HepG2 (cell line): Measurements from ENCODE around the gene NEDD4L. TPM values are rescaled to one million over a fixed set of nuclear protein-coding genes. Genes with fewer than 3 reads are reported as not detected.

ENCODE experiments used
- ATAC-seq: fragments of 200-7000 bp; cut with Tn5 transposase; 3 replicates; pipeline ENCODE4 v1.9.1; 2020; ENCODE audit warnings: mild to moderate bottlenecking, moderate library complexity
- BruUV-seq: library from RNA; stranded (reverse); fragments of 400-500 nt; replicated peaks from 2 replicates; lab custom pipeline; 2021; lab: Mats Ljungman, UMichigan
- CTCF ChIA-PET: fragments of 300-600 bp; formaldehyde crosslinking; extraction: SDS; loops from one replicate; lab custom pipeline; 2021; ENCODE audit warnings: low total read pairs, inconsistent platforms, low intra/inter-chr PET ratio; lab: Yijun Ruan, JAX
- POLR2A ChIA-PET: fragments of 350-600 bp; sonication (Branson Sonifier 250); formaldehyde crosslinking; loops from one replicate; lab custom pipeline; 2020; ENCODE audit warnings: antibody characterized with exemption, inconsistent platforms; lab: Yijun Ruan, JAX
- DNase-seq: peaks from one replicate; pipeline ENCODE4 v3.0.0-alpha.2; 2015; ENCODE audit warnings: low spot score
- FAIRE-seq: peaks from 3 replicates; lab custom pipeline; 2011; peaks lifted over from hg19 to GRCh38; lab: Jason Lieb, UNC
- H2AFZ ChIP-seq: one replicate; pipeline ENCODE4 v1.6.1; 2011; ENCODE audit warnings: low read length, inconsistent platforms
- H3K27ac ChIP-seq: fragments of 300-600 bp; 3 replicates; pipeline ENCODE4 v1.8.0; 2011; ENCODE audit warnings: mixed run types, mild to moderate bottlenecking, mixed read lengths, low read length, inconsistent platforms; ENCODE audit not compliant: insufficient read depth; ENCODE audit errors: extremely low read length
- H3K27me3 ChIP-seq, 2 experiments: fragments of 200-600 bp in 1 of 2; 2 replicates in 1 of 2; 3 replicates in 1 of 2; pipeline versions ENCODE4 v1.6.0 to v1.8.0; 2011; ENCODE audit warnings: low read length in 2 of 2, mild to moderate bottlenecking in 2 of 2, moderate library complexity in 2 of 2, inconsistent platforms in 1 of 2; ENCODE audit not compliant: insufficient read depth in 2 of 2, control insufficient read depth in 1 of 2
- H3K36me3 ChIP-seq, 2 experiments: fragments of 200-600 bp in 1 of 2; replicated peaks in 1 of 2; 2 replicates in 1 of 2; 3 replicates in 1 of 2; pipeline versions ENCODE4 v1.5.1 to v1.8.0; 2011; ENCODE audit warnings: low read length in 2 of 2, inconsistent platforms in 1 of 2; ENCODE audit not compliant: insufficient read depth in 2 of 2, control insufficient read depth in 1 of 2
- H3K4me1 ChIP-seq: 2 replicates; pipeline ENCODE4 v1.5.1; 2012; ENCODE audit warnings: low read length, inconsistent platforms; ENCODE audit not compliant: insufficient read depth
- H3K4me2 ChIP-seq: 2 replicates; pipeline ENCODE4 v1.6.0; 2011; ENCODE audit warnings: low read depth, low read length, inconsistent platforms
- H3K4me3 ChIP-seq, 3 experiments: fragments of 200-600 bp in 1 of 3; sonication (generic), shearing (Covaris generic) in 1 of 3; replicated peaks in 1 of 3; 2 replicates each; pipeline ENCODE4 v1.5.1; 2011 to 2016; ENCODE audit warnings: low read length in 3 of 3, inconsistent platforms in 2 of 3, low read depth in 2 of 3, mild to moderate bottlenecking in 2 of 3, control low read depth in 1 of 3, mixed read lengths in 1 of 3; ENCODE audit not compliant: insufficient read depth in 1 of 3
- H3K79me2 ChIP-seq: one replicate; pipeline ENCODE4 v1.6.1; 2011; ENCODE audit warnings: low read length, inconsistent platforms; ENCODE audit not compliant: insufficient read depth
- H3K9ac ChIP-seq: 2 replicates; pipeline ENCODE4 v1.6.0; 2011; ENCODE audit warnings: mild to moderate bottlenecking, low read depth, low read length, inconsistent platforms; ENCODE audit not compliant: insufficient read depth
- H3K9me3 ChIP-seq: 2 replicates; pipeline ENCODE4 v1.5.1; 2012; ENCODE audit warnings: mild to moderate bottlenecking, low read length
- H4K20me1 ChIP-seq: 2 replicates; pipeline ENCODE4 v1.6.0; 2011; ENCODE audit warnings: inconsistent platforms, mild to moderate bottlenecking, low read length, moderate library complexity; ENCODE audit not compliant: insufficient read depth
- CHD2 ChIP-seq: IDR thresholded peaks from 2 replicates; pipeline ENCODE4 v1.6.1; 2011; ENCODE audit warnings: low read depth, low read length, improper control_type of control experiment
- DMAP1 ChIP-seq: IDR thresholded peaks from 2 replicates; pipeline ENCODE4 v1.6.1; 2016
- ERF ChIP-seq: IDR thresholded peaks from 2 replicates; pipeline ENCODE4 v1.6.1; 2018; ENCODE audit warnings: missing biosample characterization, missing genetic modification reagents
- FOXA1 ChIP-seq, 2 experiments: fragments of 450-650 bp in 1 of 2; sonication (generic) in 1 of 2; formaldehyde crosslinking in 1 of 2; IDR thresholded peaks; 2 replicates each; pipeline versions ENCODE4 v1.4.0 to v1.6.1; 2016 to 2020; ENCODE audit warnings: missing genetic modification reagents in 1 of 2
- FOXK1 ChIP-seq: sonication (generic); formaldehyde crosslinking; IDR thresholded peaks from 2 replicates; pipeline ENCODE4 v1.4.0; 2020; ENCODE audit warnings: low read depth, missing genetic modification reagents, borderline replicate concordance
- GTF2F1 ChIP-seq: fragments of 150-350 bp; IDR thresholded peaks from 2 replicates; pipeline ENCODE4 v1.6.1; 2014; ENCODE audit warnings: low read length
- HHEX ChIP-seq: IDR thresholded peaks from 2 replicates; pipeline ENCODE4 v1.6.1; 2016; ENCODE audit warnings: control low read depth
- NFIB ChIP-seq: sonication (generic); formaldehyde crosslinking; IDR thresholded peaks from 2 replicates; pipeline ENCODE4 v1.9.0; 2021; ENCODE audit warnings: missing genetic modification reagents, mild to moderate bottlenecking, borderline replicate concordance
- PRPF4 ChIP-seq: fragments of 200-400 bp; formaldehyde crosslinking; IDR thresholded peaks from 2 replicates; pipeline ENCODE4 v1.6.1; 2016; ENCODE audit warnings: low read length, low read depth; ENCODE audit not compliant: poor library complexity, severe bottlenecking
- RXRB ChIP-seq: IDR thresholded peaks from 2 replicates; pipeline ENCODE4 v1.6.1; 2016; ENCODE audit warnings: borderline replicate concordance, missing genetic modification reagents, missing compliant biosample characterization
- SALL1 ChIP-seq: sonication (generic); formaldehyde crosslinking; IDR thresholded peaks from 2 replicates; pipeline ENCODE4 v1.8.0; 2022; ENCODE audit warnings: mild to moderate bottlenecking, missing genetic modification reagents
- ZBTB3 ChIP-seq: sonication (generic); formaldehyde crosslinking; IDR thresholded peaks from 2 replicates; pipeline ENCODE4 v1.4.0; 2020; ENCODE audit warnings: low read depth, mild to moderate bottlenecking, moderate library complexity, missing genetic modification reagents, borderline replicate concordance
- ZNF17 ChIP-seq: sonication (generic); formaldehyde crosslinking; IDR thresholded peaks from 2 replicates; pipeline ENCODE4 v1.5.0; 2020; ENCODE audit warnings: mild to moderate bottlenecking, missing genetic modification reagents
- ZNF782 ChIP-seq: sonication (generic); formaldehyde crosslinking; IDR thresholded peaks from 2 replicates; pipeline ENCODE4 v1.4.0; 2020; ENCODE audit warnings: missing genetic modification reagents, mild to moderate bottlenecking, borderline replicate concordance
- ZSCAN25 ChIP-seq: sonication (generic); formaldehyde crosslinking; IDR thresholded peaks from 2 replicates; pipeline ENCODE4 v1.8.0; 2022; ENCODE audit warnings: mild to moderate bottlenecking, missing genetic modification reagents
- ZUFSP ChIP-seq: sonication (generic); formaldehyde crosslinking; IDR thresholded peaks from 2 replicates; pipeline ENCODE4 v1.9.0; 2021; ENCODE audit warnings: missing genetic modification reagents, mild to moderate bottlenecking, borderline replicate concordance
- WGBS: methylation state at CpG from one replicate; pipeline ENCODE4 v1.1.6; 2017; ENCODE audit warnings: low lambda C conversion rate; 5-methylcytosine and 5-hydroxymethylcytosine counted together
- in situ Hi-C: cut with HindIII; loops from 2 replicates; pipeline ENCODE4 v1.10.0; 2017; ENCODE audit warnings: low pct_unique_long_range_greater_than_20kb; ENCODE audit not compliant: extremely low pct_ligation_motif_present
- intact Hi-C: fragments of 100-400 bp; cut with micrococcal nuclease; formaldehyde crosslinking; loops from one replicate; pipeline ENCODE4 v1.10.0; 2022; ENCODE audit not compliant: unreplicated experiment
- polyA plus RNA-seq, 8 experiments: library from polyadenylated mRNA; depleted of rRNA in 3 of 8; stranded (reverse) in 7 of 8; unstranded in 1 of 8; fragments of >200 nt; fragmentation: Illumina TruSeq in 4 of 8; extraction: Trizol in 4 of 8; gene quantifications; 2 replicates each; pipeline versions ENCODE4 v1.2.1 to v1.2.3, GENCODE V29; 2011 to 2016; ENCODE audit warnings: low read depth in 4 of 8, missing spikeins in 1 of 8, mixed read lengths in 1 of 8; ENCODE audit not compliant: insufficient read depth in 1 of 8
- total RNA-seq, 5 experiments: library from RNA; depleted of rRNA; stranded (reverse); fragments of >200 nt; fragmentation: Illumina TruSeq; extraction: Trizol; gene quantifications; 2 replicates each; pipeline ENCODE4 v1.2.3, GENCODE V29; 2016; ENCODE audit warnings: low read depth in 1 of 5

The NEDD4L gene
- total and polyA plus RNA-seq, 2 of the 13 experiments (the other 11 are each of a cell fraction or from before 2014, with no cell fraction given) = 168 to 390 TPM

DNA sequence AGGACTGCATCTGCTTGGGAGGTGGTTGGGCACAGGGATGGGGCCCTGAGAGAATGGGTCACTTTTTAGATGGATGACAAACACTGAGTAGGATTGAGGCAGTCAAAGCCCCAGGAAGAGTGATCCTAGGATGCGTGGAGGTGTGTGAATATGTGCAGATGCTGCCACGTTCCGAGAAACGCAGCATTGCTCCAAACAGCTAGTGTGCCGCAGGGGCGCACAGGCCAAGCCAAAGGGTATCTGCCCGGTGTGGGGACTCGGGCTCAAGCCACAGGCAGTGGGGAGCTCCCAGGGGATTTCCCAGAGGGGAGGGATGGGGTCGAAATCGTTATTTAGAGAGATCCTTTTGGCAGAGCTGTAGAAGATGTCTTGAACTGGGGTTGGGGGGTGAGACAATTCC, 310.8 kb downstream of the NEDD4L start:
- H3K4me2 ChIP-seq = no peak overlapping the region
- peaks cover 3 to 64% of the 10 kb centered on the region in 2 experiments; a peak in 4 of 5 replicates for H3K36me3 ChIP-seq
- H4K20me1 ChIP-seq = no peaks in the 10 kb centered on the region
- H3K9me3 ChIP-seq = no peaks in the 10 kb centered on the region
- no peak overlapping the region for H3K27ac ChIP-seq
- ChIA-PET POLR2A (no interaction called here), CTCF (no interaction called here)
- WGBS = 100% methylated on average over 10 of the region's 10 CpGs
- no peak overlapping the region for H2AFZ ChIP-seq
- no peak for DNase-seq
- no peaks in the 10 kb centered on the region for H3K79me2 ChIP-seq
- ATAC-seq = no peak
- in situ Hi-C loops (no loop called here), intact Hi-C loops (no loop called here)
- no peak overlapping the region for H3K4me3 ChIP-seq
- no peak overlapping the region for H3K9ac ChIP-seq
- BruUV-seq = no TSS peak
- no peak for TF ChIP-seq NFIB (CRISPR knock-in tag)
- no peak for TF ChIP-seq HHEX (CRISPR knock-in tag)
- no peak for TF ChIP-seq PRPF4
- no peak for TF ChIP-seq GTF2F1
- TF ChIP-seq ZSCAN25 (CRISPR knock-in tag) = no peak
- no peak for FAIRE-seq
- H3K4me1 ChIP-seq = no peaks in the 10 kb centered on the region
- H3K27me3 ChIP-seq = no peaks in the 10 kb centered on the region

DNA sequence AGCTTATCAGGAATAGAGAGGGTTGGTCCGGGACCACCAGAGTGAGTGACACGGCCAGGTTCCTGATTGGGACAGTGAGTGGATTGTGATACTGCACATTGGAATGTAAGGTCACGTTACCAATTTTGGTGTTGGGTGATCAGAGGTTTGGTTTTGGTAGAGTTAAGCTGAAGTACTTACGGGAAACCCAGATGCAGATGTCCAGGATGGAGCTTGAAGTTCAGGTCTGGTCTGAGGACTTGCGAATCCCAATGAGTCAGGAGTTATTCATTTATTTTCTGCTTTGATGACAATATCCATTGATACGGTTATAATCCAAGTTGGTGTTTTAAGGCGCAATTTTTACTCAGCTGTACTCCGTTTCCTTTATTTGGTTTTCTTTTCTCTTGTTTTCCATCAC, 311.2 kb downstream of the NEDD4L start:
- CTCF ChIA-PET = no interaction called here
- in situ Hi-C loops = no loop called here
- DNase-seq = no peak

More for the DNA sequence above, 311.2 kb downstream of the NEDD4L start:
- POLR2A ChIA-PET = no interaction called here
- TF ChIP-seq FOXA1 (IDR thresholded peaks at IDR 0.05) (no peak), FOXA1 (CRISPR knock-in tag; IDR thresholded peaks at IDR 0.05) (no peak), RXRB (CRISPR knock-in tag) (no peak), ZNF17 (no peak), DMAP1 (CRISPR knock-in tag) (no peak), FOXK1 (CRISPR knock-in tag) (no peak), ZBTB3 (no peak), CHD2 (no peak), SALL1 (CRISPR knock-in tag) (no peak), ZNF782 (CRISPR knock-in tag) (no peak), ZUFSP (no peak), ERF (CRISPR knock-in tag) (no peak)
- no peaks in the 10 kb centered on the region for H4K20me1 ChIP-seq
- WGBS = 97% methylated on average over 7 of the region's 8 CpGs
- no peaks in the 10 kb centered on the region for H3K9me3 ChIP-seq
- no peak for ATAC-seq
- H3K4me2 ChIP-seq = no peak overlapping the region
- no peaks in the 10 kb centered on the region for H3K4me1 ChIP-seq
- intact Hi-C loops = no loop called here
- no peak overlapping the region for H3K9ac ChIP-seq
- H2AFZ ChIP-seq = no peak overlapping the region
- no peak overlapping the region for H3K27ac ChIP-seq
- H3K79me2 ChIP-seq = no peaks in the 10 kb centered on the region
- H3K36me3 ChIP-seq = peaks cover 3 to 65% of the 10 kb centered on the region in 2 experiments; a peak in 4 of 5 replicates
- no TSS peak for BruUV-seq
- no peak for FAIRE-seq
- H3K27me3 ChIP-seq = no peaks in the 10 kb centered on the region
- H3K4me3 ChIP-seq = no peak overlapping the region
